ENCODE results near the gene OLA1.

DNA sequence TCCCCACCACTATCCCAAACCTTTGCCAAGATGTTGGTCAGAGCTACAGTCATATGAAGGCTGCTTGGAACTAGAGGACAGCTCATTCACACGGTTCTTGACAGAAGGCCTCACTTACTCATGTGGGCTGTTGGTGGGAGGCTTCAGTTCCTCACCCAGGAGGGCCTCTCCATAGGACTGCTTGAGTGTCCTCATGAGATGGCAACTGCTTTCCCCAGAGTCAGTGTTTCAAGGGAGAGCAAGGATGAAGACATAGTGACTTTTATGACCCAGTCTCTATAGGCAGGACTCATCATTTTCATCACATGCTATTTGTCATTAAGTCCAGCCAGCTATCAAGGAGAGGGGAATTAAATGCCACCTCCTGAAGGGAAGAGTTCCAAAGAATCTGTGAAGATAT lies 33.4 kb upstream of the OLA1 start:
- TF ChIP-seq MYBL2 (CRISPR knock-in tag; IDR thresholded peaks at IDR 0.05) (no peak), CTCF (IDR thresholded peaks at IDR 0.05) (no peak), ZNF121 (CRISPR knock-in tag; IDR thresholded peaks at IDR 0.05) (no peak), NFYB (CRISPR knock-in tag; conservative IDR thresholded peaks at IDR 0.05; ENCODE audit: low read depth) (no peak), SP1 (CRISPR knock-in tag; conservative IDR thresholded peaks at IDR 0.05) (no peak), ESRRA (CRISPR knock-in tag; IDR thresholded peaks at IDR 0.05; ENCODE audit: borderline replicate concordance) (no peak), USF2 (CRISPR knock-in tag; IDR thresholded peaks at IDR 0.05) (no peak), ETV6 (CRISPR knock-in tag; IDR thresholded peaks at IDR 0.05) (no peak)
- TF ChIP-seq, protein P1, sequence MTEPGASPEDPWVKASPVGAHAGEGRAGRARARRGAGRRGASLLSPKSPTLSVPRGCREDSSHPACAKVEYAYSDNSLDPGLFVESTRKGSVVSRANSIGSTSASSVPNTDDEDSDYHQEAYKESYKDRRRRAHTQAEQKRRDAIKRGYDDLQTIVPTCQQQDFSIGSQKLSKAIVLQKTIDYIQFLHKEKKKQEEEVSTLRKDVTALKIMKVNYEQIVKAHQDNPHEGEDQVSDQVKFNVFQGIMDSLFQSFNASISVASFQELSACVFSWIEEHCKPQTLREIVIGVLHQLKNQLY (CRISPR knock-in tag; IDR thresholded peaks at IDR 0.05): no peak
- TF ChIP-seq, protein P2, sequence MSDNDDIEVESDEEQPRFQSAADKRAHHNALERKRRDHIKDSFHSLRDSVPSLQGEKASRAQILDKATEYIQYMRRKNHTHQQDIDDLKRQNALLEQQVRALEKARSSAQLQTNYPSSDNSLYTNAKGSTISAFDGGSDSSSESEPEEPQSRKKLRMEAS (CRISPR knock-in tag; IDR thresholded peaks at IDR 0.05): no peak
- TF ChIP-seq, protein P3, sequence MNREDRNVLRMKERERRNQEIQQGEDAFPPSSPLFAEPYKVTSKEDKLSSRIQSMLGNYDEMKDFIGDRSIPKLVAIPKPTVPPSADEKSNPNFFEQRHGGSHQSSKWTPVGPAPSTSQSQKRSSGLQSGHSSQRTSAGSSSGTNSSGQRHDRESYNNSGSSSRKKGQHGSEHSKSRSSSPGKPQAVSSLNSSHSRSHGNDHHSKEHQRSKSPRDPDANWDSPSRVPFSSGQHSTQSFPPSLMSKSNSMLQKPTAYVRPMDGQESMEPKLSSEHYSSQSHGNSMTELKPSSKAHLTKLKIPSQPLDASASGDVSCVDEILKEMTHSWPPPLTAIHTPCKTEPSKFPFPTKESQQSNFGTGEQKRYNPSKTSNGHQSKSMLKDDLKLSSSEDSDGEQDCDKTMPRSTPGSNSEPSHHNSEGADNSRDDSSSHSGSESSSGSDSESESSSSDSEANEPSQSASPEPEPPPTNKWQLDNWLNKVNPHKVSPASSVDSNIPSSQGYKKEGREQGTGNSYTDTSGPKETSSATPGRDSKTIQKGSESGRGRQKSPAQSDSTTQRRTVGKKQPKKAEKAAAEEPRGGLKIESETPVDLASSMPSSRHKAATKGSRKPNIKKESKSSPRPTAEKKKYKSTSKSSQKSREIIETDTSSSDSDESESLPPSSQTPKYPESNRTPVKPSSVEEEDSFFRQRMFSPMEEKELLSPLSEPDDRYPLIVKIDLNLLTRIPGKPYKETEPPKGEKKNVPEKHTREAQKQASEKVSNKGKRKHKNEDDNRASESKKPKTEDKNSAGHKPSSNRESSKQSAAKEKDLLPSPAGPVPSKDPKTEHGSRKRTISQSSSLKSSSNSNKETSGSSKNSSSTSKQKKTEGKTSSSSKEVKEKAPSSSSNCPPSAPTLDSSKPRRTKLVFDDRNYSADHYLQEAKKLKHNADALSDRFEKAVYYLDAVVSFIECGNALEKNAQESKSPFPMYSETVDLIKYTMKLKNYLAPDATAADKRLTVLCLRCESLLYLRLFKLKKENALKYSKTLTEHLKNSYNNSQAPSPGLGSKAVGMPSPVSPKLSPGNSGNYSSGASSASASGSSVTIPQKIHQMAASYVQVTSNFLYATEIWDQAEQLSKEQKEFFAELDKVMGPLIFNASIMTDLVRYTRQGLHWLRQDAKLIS (CRISPR knock-in tag; IDR thresholded peaks at IDR 0.05; ENCODE audit: borderline replicate concordance): no peak

All from WTC11 (cell line).